ENCODE measurements around the gene ME1. TPM values are rescaled to one million over a fixed set of nuclear protein-coding genes. Genes with fewer than 3 reads are reported as not detected.
"Not testable (repeated sequence)": the region's sequence is repeated elsewhere in the genome, so short reads cannot be mapped to it uniquely, and the experiment has no call there.

ME1 gene
- total RNA-seq, 1 experiment from 2014 or later = 10.4 TPM

DNA sequence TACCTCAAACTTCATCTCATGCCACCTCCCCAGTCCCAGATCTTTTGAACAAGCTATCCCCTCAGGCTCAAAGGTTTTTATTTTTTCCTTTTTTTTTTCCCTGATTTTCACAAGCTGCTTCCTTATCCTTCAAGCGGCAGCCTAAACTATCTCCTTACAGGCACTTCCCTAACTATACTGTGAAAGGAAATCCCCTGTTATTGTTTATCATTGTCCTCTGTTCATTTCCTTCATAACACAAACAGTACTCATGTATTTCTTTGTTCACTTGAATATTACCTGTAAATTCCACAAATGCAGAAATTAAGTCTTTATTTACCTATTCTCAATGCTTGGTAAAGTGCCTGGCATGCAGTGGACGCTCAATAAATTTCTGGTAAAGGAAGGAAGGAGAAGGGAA lies 48.9 kb downstream of the ME1 start:
- Histone ChIP-seq H3K9me3 (no peaks in the 10 kb centered on the region), H3K36me3 (0 out of 2 replicates have a peak, but pooled peaks cover 2% of the 10 kb centered on the region), H3K27me3 (no peaks in the 10 kb centered on the region), H3K4me3 (no peak overlapping the region)
- DNase-seq = no peak

GRCh38 chr6:83378621-83379388 lies 52.0 kb downstream of the ME1 start:
- Histone ChIP-seq H3K27me3 (no peaks in the 10 kb centered on the region), H3K9me3 (no peaks in the 10 kb centered on the region; the same call in 1 of the 2 replicates), H3K4me3 (no peak overlapping the region), H3K36me3 (peaks cover 14% of the 10 kb centered on the region; the same call in 1 of the 2 replicates)
- DNase-seq = no peak

GRCh38 chr6:83371423-83371822 lies 59.4 kb downstream of the ME1 start:
- Histone ChIP-seq H3K9me3 (no peaks in the 10 kb centered on the region; the same call in 1 of the 2 replicates), H3K27me3 (no peaks in the 10 kb centered on the region), H3K36me3 (peaks cover 18% of the 10 kb centered on the region), H3K4me3 (no peak overlapping the region)
- no peak for DNase-seq

- Histone ChIP-seq H3K9me3 (no peaks in the 10 kb centered on the region; the same call in 1 of the 2 replicates), H3K27me3 (no peaks in the 10 kb centered on the region), H3K36me3 (peaks cover 11% of the 10 kb centered on the region), H3K4me3 (no peak overlapping the region)
- DNase-seq = no peak
Measured at GRCh38 chr6:83370567-83370966, 60.3 kb downstream of the ME1 start.

DNA sequence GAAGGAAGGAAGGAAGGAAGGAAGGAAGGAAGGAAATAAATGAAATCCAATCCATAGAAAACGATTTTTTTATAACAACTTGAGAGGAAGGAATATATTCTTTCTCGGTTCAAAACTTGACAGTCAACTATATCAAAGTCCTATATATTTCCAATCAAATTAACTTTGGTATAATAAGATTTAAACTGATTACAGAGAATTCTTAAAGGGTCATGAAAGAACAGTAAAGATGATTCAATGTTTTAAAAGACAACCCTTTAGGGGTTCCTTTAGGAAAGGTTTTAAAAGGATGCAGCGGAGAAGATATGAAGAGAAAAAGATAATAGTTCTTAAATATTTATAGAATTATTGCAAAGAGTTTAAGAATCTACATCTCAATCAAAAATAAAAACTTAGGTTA lies 61.2 kb downstream of the ME1 start:
- H3K36me3 ChIP-seq = peaks cover 8% of the 10 kb centered on the region
- no peak for DNase-seq

DNA sequence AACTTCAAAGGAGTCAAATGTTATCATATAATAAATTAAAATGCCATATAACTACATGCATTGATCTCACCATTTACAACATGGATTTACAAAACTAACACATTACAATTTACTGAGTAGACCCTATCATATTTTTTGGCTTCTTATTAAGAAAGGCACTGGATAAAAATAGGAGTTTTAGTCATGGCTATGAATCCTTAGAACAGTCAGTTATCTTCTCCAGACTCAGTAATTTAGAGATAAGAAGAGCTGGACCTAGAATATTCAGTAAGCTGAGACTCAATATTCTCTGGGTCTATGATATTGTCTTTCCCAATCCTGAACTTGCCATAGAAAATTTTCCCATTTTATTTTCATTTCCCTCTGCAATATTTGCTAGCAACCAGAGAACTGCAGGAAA lies 62.3 kb downstream of the ME1 start:
- no peaks in the 10 kb centered on the region for H3K27me3 ChIP-seq
- no peaks in the 10 kb centered on the region for H3K9me3 ChIP-seq
- DNase-seq = no peak
- peaks cover 10% of the 10 kb centered on the region for H3K36me3 ChIP-seq
- H3K4me3 ChIP-seq = no peak overlapping the region

More for the DNA sequence above, 61.2 kb downstream of the ME1 start:
- Histone ChIP-seq H3K4me3 (no peak overlapping the region), H3K9me3 (no peaks in the 10 kb centered on the region), H3K27me3 (no peaks in the 10 kb centered on the region)

DNA sequence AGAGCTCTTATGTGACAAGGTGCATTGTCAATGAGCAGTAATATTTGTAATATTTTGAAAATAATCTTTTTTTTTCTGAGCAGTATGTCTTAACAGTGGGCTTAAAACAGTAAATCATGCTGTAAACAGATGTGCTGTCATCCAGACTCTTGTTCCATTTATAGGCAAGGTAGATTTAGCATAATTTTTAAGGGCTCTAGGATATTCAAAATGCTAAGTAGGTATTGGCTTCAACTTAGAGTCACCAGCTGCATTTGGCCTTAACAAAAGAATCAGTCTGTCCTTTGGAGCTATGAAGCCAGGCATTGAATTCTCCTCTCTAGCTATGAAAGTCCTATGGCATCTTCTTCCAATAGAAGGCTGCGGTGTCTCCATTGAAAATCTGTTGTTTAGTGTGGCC lies 63.7 kb downstream of the ME1 start:
- Histone ChIP-seq H3K36me3 (peaks cover 21% of the 10 kb centered on the region), H3K4me3 (no peak overlapping the region), H3K9me3 (no peaks in the 10 kb centered on the region), H3K27me3 (no peaks in the 10 kb centered on the region)
- no peak for DNase-seq

DNA sequence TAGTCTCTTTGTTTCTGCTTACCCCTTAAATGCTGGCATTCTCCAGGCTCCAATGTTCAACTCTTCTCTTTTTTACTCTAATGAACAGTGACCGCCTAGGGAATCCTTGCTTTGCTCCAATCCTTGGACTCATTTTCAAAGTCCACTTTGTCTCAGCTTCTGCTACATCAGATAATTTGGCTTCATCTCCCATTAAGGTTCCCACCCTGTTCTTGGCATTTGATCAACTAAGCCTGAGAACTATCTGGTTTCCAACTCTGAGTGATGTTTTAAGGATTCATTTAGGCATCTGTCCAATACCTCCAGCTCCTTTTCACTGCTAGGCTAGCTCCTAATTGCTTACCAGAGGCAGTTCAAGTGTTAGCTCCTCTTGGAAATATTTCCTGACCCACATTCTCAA lies 64.9 kb downstream of the ME1 start:
- DNase-seq = no peak
- H3K27me3 ChIP-seq = no peaks in the 10 kb centered on the region
- H3K4me3 ChIP-seq = no peak overlapping the region
- H3K36me3 ChIP-seq = peaks cover 21% of the 10 kb centered on the region
- H3K9me3 ChIP-seq = no peaks in the 10 kb centered on the region

- not testable (repeated sequence) for H3K9me3 ChIP-seq, H3K27me3 ChIP-seq, H3K4me3 ChIP-seq, DNase-seq
- peaks cover 19% of the 10 kb centered on the region for H3K36me3 ChIP-seq
Measured at GRCh38 chr6:83362349-83362748, 68.5 kb downstream of the ME1 start.

GRCh38 chr6:83359638-83360037 lies 71.2 kb downstream of the ME1 start:
- H3K36me3 ChIP-seq = peaks cover 15% of the 10 kb centered on the region

GRCh38 chr6:83354747-83355146 lies 76.1 kb downstream of the ME1 start:
- no peak overlapping the region for H3K4me3 ChIP-seq
- H3K27me3 ChIP-seq = no peaks in the 10 kb centered on the region
- no peak for DNase-seq
- H3K9me3 ChIP-seq = peaks cover 3% of the 10 kb centered on the region
- peaks cover 2% of the 10 kb centered on the region for H3K36me3 ChIP-seq

More at GRCh38 chr6:83359638-83360037, 71.2 kb downstream of the ME1 start:
- no peaks in the 10 kb centered on the region for H3K27me3 ChIP-seq
- peak; percentile 10 for DNase-seq
- H3K4me3 ChIP-seq = no peak overlapping the region
- H3K9me3 ChIP-seq = peaks cover 5% of the 10 kb centered on the region

- DNase-seq = no peak
- Histone ChIP-seq H3K4me3 (no peak overlapping the region), H3K27me3 (no peaks in the 10 kb centered on the region), H3K36me3 (peaks cover 2% of the 10 kb centered on the region), H3K9me3 (no peaks in the 10 kb centered on the region)
Measured at GRCh38 chr6:83352424-83353061, 78.3 kb downstream of the ME1 start.

GRCh38 chr6:83343121-83343520 lies 87.7 kb downstream of the ME1 start:
- H3K36me3 ChIP-seq = peaks cover 31% of the 10 kb centered on the region
- no peak for DNase-seq
- no peaks in the 10 kb centered on the region for H3K27me3 ChIP-seq
- H3K9me3 ChIP-seq = no peaks in the 10 kb centered on the region; the same call in 1 of the 2 replicates
- no peak overlapping the region for H3K4me3 ChIP-seq

DNA sequence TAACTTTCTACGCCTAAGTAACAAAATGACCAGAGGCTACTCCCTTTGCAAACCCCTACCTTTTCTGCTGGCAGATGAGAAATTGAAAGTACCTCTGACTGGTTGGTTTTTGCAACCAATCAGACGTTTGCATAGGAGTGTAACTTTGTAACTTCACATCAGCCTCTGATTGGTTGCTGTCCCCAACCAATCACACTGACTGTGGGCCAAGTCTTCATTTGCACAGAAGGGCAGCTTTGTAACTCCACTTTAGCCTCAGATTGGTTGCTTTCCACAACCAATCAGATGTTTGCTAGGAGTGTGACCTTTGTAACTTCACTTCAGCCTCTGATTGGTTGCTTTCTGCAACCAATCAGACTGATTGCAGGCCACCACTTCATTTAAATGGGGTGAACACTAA lies 89.1 kb downstream of the ME1 start:
- peaks cover 31% of the 10 kb centered on the region for H3K36me3 ChIP-seq
- no peak overlapping the region for H3K4me3 ChIP-seq
- no peaks in the 10 kb centered on the region for H3K27me3 ChIP-seq
- DNase-seq = no peak
- H3K9me3 ChIP-seq = no peaks in the 10 kb centered on the region; the same call in 1 of the 2 replicates

GRCh38 chr6:83333916-83334315 lies 96.9 kb downstream of the ME1 start:
- not testable (repeated sequence) for H3K4me3 ChIP-seq, H3K36me3 ChIP-seq, H3K27me3 ChIP-seq, DNase-seq, H3K9me3 ChIP-seq

DNA sequence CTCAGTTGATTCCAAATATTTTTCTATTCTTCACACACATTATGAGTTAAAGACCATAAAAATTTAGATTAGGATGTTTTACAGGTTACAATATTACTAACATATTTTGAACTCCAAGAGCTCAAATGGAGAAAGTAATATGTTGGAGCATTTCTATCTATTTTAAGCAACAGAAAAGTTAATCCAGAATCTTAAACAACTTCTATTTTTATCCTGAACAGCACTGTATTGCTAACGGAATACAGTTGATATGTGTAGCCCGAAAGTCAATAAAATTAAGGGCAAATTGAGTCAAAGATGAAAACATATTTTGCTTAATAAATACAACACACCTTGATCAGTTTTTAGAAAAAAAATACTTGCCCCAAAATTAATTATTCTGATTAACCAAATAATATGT lies 97.4 kb downstream of the ME1 start:
- peaks cover 2% of the 10 kb centered on the region; the same call in 1 of the 2 replicates for H3K36me3 ChIP-seq

GRCh38 chr6:83314693-83315092 lies 116.2 kb downstream of the ME1 start:
- Histone ChIP-seq H3K9me3 (peaks cover 2% of the 10 kb centered on the region; the same call in 1 of the 2 replicates), H3K4me3 (no peak overlapping the region), H3K27me3 (no peaks in the 10 kb centered on the region), H3K36me3 (peaks cover 3% of the 10 kb centered on the region; the same call in 1 of the 2 replicates)
- no peak for DNase-seq

More for the DNA sequence above, 97.4 kb downstream of the ME1 start:
- DNase-seq = no peak
- Histone ChIP-seq H3K9me3 (peaks cover 2% of the 10 kb centered on the region; the same call in 1 of the 2 replicates), H3K4me3 (no peak overlapping the region), H3K27me3 (no peaks in the 10 kb centered on the region)

DNA sequence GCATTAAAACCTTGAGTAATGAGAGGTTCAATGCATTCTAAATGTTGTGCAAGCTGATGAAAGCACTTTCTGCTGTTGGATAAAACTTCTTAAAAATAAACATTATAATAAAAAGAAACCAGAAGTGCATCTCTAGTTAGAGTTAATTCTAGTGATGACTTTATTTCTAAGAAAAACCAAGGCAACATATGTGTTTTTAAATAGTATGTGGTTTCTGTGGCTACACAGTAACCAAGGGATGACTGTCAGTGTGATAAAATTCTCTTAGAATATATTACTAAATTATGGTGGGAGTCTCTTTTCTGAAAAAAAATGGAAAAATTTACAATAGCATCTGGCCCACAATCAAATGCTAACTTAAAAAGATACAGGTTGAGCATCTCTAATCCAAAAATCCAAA lies 117.0 kb downstream of the ME1 start:
- Histone ChIP-seq H3K4me3 (no peak overlapping the region), H3K27me3 (no peaks in the 10 kb centered on the region), H3K9me3 (no peaks in the 10 kb centered on the region), H3K36me3 (no peaks in the 10 kb centered on the region)
- DNase-seq = no peak
